PFSK-1 (cell line): ENCODE measurements around the gene UBE2J2.

ENCODE experiments used
- FOXP2 ChIP-seq: optimal IDR thresholded peaks from 2 replicates; pipeline ENCODE3; 2011; ENCODE audit warnings: borderline replicate concordance, control low read depth, inconsistent platforms; ENCODE audit not compliant: insufficient read depth; ENCODE audit errors: extremely low read length, extremely low read depth
- POLR2AphosphoS5 ChIP-seq: IDR thresholded peaks from 2 replicates; pipeline ENCODE4 v1.6.1; 2012; ENCODE audit warnings: low read depth, mild to moderate bottlenecking, control low read depth, low read length, moderate library complexity
- REST ChIP-seq, 2 experiments: IDR thresholded peaks; 2 replicates each; pipeline versions ENCODE4 v1.6.1 to v1.8.0; 2011 to 2012; ENCODE audit warnings: low read depth in 2 of 2, low read length in 2 of 2, control low read depth in 1 of 2, inconsistent platforms in 1 of 2, mild to moderate bottlenecking in 1 of 2, moderate library complexity in 1 of 2; ENCODE audit not compliant: insufficient read depth in 1 of 2
- SIN3A ChIP-seq: IDR thresholded peaks from 2 replicates; pipeline ENCODE4 v1.6.1; 2012; ENCODE audit warnings: mild to moderate bottlenecking, low read length, moderate library complexity, borderline replicate concordance; ENCODE audit not compliant: insufficient read depth
- TAF1 ChIP-seq: IDR thresholded peaks from 2 replicates; pipeline ENCODE4 v1.6.1; 2012; ENCODE audit warnings: low read length, control low read depth, borderline replicate concordance; ENCODE audit not compliant: insufficient read depth

DNA sequence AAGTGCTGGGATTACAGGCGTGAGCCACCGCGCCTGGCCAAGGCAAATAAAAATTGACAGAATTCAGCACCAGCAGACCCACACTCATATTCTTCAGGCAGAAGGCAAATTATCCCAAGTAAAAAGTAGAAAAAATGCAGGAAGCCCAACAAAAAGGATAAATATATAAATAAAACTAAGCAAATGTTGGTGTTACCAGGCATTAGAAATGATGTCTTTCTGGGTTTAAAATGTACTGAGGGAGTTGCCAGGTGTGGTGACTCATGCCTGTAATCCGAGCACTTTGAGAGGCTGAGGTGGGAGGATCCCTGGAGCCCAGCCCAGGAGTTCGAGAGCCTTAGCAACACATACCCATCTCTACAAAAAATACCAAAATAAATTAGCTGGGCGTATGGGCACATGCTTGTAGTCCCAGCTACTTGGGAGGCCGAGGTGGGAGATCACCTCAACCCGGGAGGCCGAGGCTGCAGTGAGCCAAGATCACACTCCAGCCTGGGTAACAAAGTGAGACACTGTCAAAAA is 44.5 kb upstream of the UBE2J2 start:
- TF ChIP-seq TAF1 = no peak
- no peak for TF ChIP-seq SIN3A
- TF ChIP-seq POLR2AphosphoS5 = no peak
- TF ChIP-seq REST (IDR thresholded peaks at IDR 0.05; ENCODE audit: insufficient read depth in 1 of 2, low read depth in 2 of 2, low read length in 2 of 2) = no peak
- TF ChIP-seq FOXP2 = no peak
